Measurements from ENCODE around the gene SPINT1. TPM values are rescaled to one million over a fixed set of nuclear protein-coding genes. Genes with fewer than 3 reads are reported as not detected.

Gene SPINT1
- total and polyA plus RNA-seq, 4 donors: 1.2 to 2.6 (median 1.9) TPM

- TF ChIP-seq HNF4G (IDR thresholded peaks at IDR 0.05): no peak
- TF ChIP-seq EGR1 (IDR thresholded peaks at IDR 0.05; ENCODE audit: low read depth in 2 of 2): no peak
- TF ChIP-seq FOXA1 (IDR thresholded peaks at IDR 0.05): no peak
Measured at GRCh38 chr15:40904552-40905201, 60.8 kb downstream of the SPINT1 start (continued).

- Histone ChIP-seq H3K4me3 (ENCODE audit: low read depth in 1 of 3, low read length in 3 of 3) (peak overlapping the region in 2 of 3 donors; percentile 24 to 42), H3K27me3 (ENCODE audit: control insufficient read depth in 4 of 4, insufficient read depth in 4 of 4, low read length in 3 of 4) (no peaks in the 10 kb centered on the region), H3K9ac (ENCODE audit: low read depth in 1 of 2, low read length in 2 of 2) (peak overlapping the region; percentile 53 to 73), H3K4me1 (ENCODE audit: control insufficient read depth in 4 of 4, insufficient read depth in 4 of 4, low read length in 3 of 4) (peaks cover 32 to 78% (median 69%) of the 10 kb centered on the region in 4 donors), H3K36me3 (ENCODE audit: control insufficient read depth in 4 of 4, insufficient read depth in 3 of 4, low read depth in 1 of 4, low read length in 3 of 4) (peaks cover 0 to 14% (median 6%) of the 10 kb centered on the region in 4 donors), H3K9me3 (ENCODE audit: control insufficient read depth in 4 of 4, low read length in 3 of 4) (no peaks in the 10 kb centered on the region), H3K27ac (ENCODE audit: low read depth in 1 of 2, low read length in 2 of 2) (peak overlapping the region; percentile 96)
- peak; percentile 21 for TF ChIP-seq SP1 (IDR thresholded peaks at IDR 0.05)
- TF ChIP-seq TAF1 (conservative IDR thresholded peaks at IDR 0.05): no peak
- peak; percentile 10 for TF ChIP-seq FOXA1 (IDR thresholded peaks at IDR 0.05)
- TF ChIP-seq HNF4A (conservative IDR thresholded peaks at IDR 0.05): peak in 1 of 2 donors; percentile 2
- peak; percentile 74 for TF ChIP-seq MAX (IDR thresholded peaks at IDR 0.05)
- no peak for TF ChIP-seq JUND (IDR thresholded peaks at IDR 0.05)
- peak; percentile 15 for TF ChIP-seq REST (IDR thresholded peaks at IDR 0.05)
- peak; percentile 80 to 89 for TF ChIP-seq RAD21 (IDR thresholded peaks at IDR 0.05)
- no peak for TF ChIP-seq HNF4G (IDR thresholded peaks at IDR 0.05)
- no peak for TF ChIP-seq GABPA (IDR thresholded peaks at IDR 0.05 in 1 of 2, conservative IDR thresholded peaks at IDR 0.05 in 1 of 2)
- peak; percentile 9 to 43 for TF ChIP-seq RXRA (IDR thresholded peaks at IDR 0.05)
- peak; percentile 64 for TF ChIP-seq NR2F2 (IDR thresholded peaks at IDR 0.05)
- peak; percentile 48 for TF ChIP-seq YY1 (IDR thresholded peaks at IDR 0.05)
- TF ChIP-seq FOXA2 (IDR thresholded peaks at IDR 0.05): no peak
- peak; percentile 81 for TF ChIP-seq CTCF (IDR thresholded peaks at IDR 0.05; ENCODE audit: low read depth, low read length, missing input control)
- TF ChIP-seq ZBTB33 (IDR thresholded peaks at IDR 0.05): no peak
- TF ChIP-seq ATF3 (IDR thresholded peaks at IDR 0.05): no peak
- TF ChIP-seq EGR1 (IDR thresholded peaks at IDR 0.05; ENCODE audit: low read depth in 2 of 2): peak in 1 of 2 donors; percentile 71
- 3% methylated on average over 36 of the region's 36 CpGs for WGBS
- peak; percentile 87 for DNase-seq (ENCODE audit: low spot score)
Measured at GRCh38 chr15:40906091-40906990, 62.5 kb downstream of the SPINT1 start.

Measured in liver (tissue), 9 donors.